ENCODE data around the gene MED15.

Gene MED15

GRCh38 chr22:20626811-20627210 lies 119.4 kb downstream of the MED15 start:
- no peaks in the 10 kb centered on the region for H3K9me3 ChIP-seq
- no peak for TF ChIP-seq CTCF (IDR thresholded peaks at IDR 0.05)
- H3K36me3 ChIP-seq = no peaks in the 10 kb centered on the region
- intact Hi-C loops (cut with DNase I; ENCODE audit: low total_unique reads) = no loop called here
- no peak overlapping the region for H3K27ac ChIP-seq
- peaks cover 0 to 1% of the 10 kb centered on the region in 2 donors for H3K27me3 ChIP-seq
- no peaks in the 10 kb centered on the region for H3K4me1 ChIP-seq
- no peak for DNase-seq
- no peak overlapping the region for H3K4me3 ChIP-seq

DNA sequence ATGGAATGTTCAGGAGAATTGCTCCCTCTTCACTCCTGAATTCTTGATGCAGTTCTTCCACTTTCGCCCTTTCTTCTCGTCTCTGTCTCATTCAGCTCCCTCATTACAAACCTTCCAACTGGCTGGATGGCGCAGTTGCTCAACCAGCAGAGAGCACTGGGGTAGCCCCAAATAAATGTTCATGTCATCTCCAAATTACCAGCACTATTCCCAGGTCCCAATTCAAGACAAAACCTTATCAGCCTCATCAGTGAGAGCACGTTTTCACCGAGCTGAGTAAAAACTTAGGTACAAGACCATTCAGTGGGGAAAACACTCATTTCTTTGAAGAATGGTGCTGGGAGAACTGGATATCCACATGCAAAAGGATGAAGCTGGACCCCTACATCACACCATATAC lies 120.0 kb downstream of the MED15 start:
- Histone ChIP-seq H3K4me3 (no peak overlapping the region), H3K27ac (no peak overlapping the region), H3K27me3 (peaks cover 0 to 3% of the 10 kb centered on the region in 2 donors), H3K36me3 (no peaks in the 10 kb centered on the region), H3K4me1 (no peaks in the 10 kb centered on the region), H3K9me3 (no peaks in the 10 kb centered on the region)
- DNase-seq = no peak
- no peak for TF ChIP-seq CTCF (IDR thresholded peaks at IDR 0.05)
- intact Hi-C loops (cut with DNase I; ENCODE audit: low total_unique reads) = no loop called here

DNA sequence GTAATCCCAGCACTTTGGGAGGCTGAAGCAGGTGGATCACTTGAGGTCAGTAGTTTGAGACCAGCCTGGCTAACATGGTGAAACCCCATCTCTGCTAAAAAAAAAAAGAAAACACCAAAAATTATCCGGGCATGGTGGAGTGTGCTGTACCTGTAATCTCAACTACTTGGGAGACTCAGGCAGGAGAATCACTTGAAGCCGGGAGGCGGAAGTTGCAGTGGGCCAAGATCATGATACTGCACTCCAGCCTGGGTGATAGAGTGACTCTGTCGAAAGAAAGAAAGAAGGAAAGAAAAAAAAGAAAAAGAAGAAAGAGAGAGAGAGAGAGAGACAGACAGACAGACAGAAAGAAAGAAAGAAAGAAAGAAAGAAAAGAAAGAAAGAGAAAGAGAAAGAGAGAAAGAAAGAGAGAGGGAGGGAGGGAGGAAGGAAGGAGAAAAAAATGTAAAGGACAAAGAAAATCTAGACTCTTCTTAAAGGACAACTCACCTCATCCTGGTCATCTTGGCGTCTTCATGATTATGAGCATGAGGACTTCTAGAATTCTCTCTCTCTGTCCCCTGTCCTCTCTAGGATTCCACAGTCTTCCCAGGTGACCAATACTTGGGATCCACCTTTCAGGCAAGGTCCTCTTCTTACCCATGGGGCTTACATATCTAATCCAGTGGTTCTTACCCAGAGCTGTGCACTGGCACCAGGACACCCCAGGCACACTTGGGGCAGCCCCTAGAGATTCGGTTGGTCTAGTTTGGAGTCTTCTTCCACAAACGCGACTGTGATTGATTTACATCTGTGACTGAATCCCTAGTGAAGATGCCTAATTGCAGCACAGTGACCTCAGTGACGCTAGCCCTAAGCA lies 120.9 kb downstream of the MED15 start:
- Histone ChIP-seq H3K9me3 (no peaks in the 10 kb centered on the region), H3K27ac (no peak overlapping the region), H3K36me3 (no peaks in the 10 kb centered on the region), H3K27me3 (peaks cover 0 to 3% of the 10 kb centered on the region in 2 donors), H3K4me1 (no peaks in the 10 kb centered on the region), H3K4me3 (no peak overlapping the region)
- TF ChIP-seq CTCF (IDR thresholded peaks at IDR 0.05) = no peak
- no peak for DNase-seq
- intact Hi-C loops (cut with DNase I; ENCODE audit: low total_unique reads) = no loop called here

DNA sequence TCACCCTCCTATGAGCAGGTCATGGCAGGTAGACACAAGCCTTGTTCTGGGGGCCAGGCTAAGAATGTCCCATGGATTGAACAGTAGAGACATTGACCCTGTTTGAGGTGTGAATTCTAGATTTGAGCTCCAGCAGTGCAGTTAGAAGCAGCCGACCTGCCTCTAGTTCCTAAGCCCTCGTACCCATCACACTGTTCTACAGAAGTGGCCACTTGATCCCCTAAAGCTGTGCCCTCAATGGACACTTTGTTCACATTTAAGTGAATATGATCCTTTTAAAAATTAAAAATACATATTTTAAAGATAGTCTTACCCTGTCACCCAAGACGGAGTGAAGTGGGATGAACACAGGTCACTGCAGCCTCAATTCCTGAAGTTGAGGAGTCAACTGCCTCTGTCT lies 122.0 kb downstream of the MED15 start:
- Histone ChIP-seq H3K9me3 (no peaks in the 10 kb centered on the region), H3K27ac (no peak overlapping the region), H3K36me3 (no peaks in the 10 kb centered on the region), H3K4me1 (no peaks in the 10 kb centered on the region), H3K27me3 (peaks cover 0 to 11% of the 10 kb centered on the region in 2 donors), H3K4me3 (no peak overlapping the region)
- DNase-seq = no peak
- TF ChIP-seq CTCF (IDR thresholded peaks at IDR 0.05) = no peak
- intact Hi-C loops (cut with DNase I; ENCODE audit: low total_unique reads) = no loop called here

- no peak for TF ChIP-seq CTCF (IDR thresholded peaks at IDR 0.05)
- H3K27me3 ChIP-seq = peaks cover 0 to 27% of the 10 kb centered on the region in 2 donors
- H3K36me3 ChIP-seq = no peaks in the 10 kb centered on the region
- no peaks in the 10 kb centered on the region for H3K4me1 ChIP-seq
- intact Hi-C loops (cut with DNase I; ENCODE audit: low total_unique reads) = no loop called here
- H3K27ac ChIP-seq = no peak overlapping the region
- H3K4me3 ChIP-seq = no peak overlapping the region
- no peak for DNase-seq
- no peaks in the 10 kb centered on the region for H3K9me3 ChIP-seq
Observed at GRCh38 chr22:20630873-20631617, 123.6 kb downstream of the MED15 start.
